DND-41 (cell line): ENCODE data around the gene PURA.

ENCODE experiments used
- ATAC-seq: fragments of 200-7000 bp; cut with Tn5 transposase; 3 replicates; pipeline ENCODE4 v1.9.1; 2021; ENCODE audit warnings: low read depth; ENCODE audit not compliant: insufficient read depth
- DNase-seq: peaks from one replicate; pipeline ENCODE4 v3.0.0-alpha.2; 2020
- H2AFZ ChIP-seq: 2 replicates; pipeline ENCODE4 v1.6.0; 2012; ENCODE audit warnings: low read depth, low read length
- H3K27ac ChIP-seq: 2 replicates; pipeline ENCODE4 v1.5.1; 2012; ENCODE audit warnings: low read length, inconsistent platforms
- H3K27me3 ChIP-seq: fragments of 200-600 bp; sonication (generic); 2 replicates; pipeline ENCODE4 v1.6.0; 2012; ENCODE audit warnings: low read length, mild to moderate bottlenecking, inconsistent platforms; ENCODE audit not compliant: insufficient read depth, poor library complexity
- H3K36me3 ChIP-seq: 2 replicates; pipeline ENCODE4 v1.5.1; 2012; ENCODE audit warnings: low read length, inconsistent platforms; ENCODE audit not compliant: insufficient read depth
- H3K4me1 ChIP-seq: 2 replicates; pipeline ENCODE4 v1.5.1; 2012; ENCODE audit warnings: mild to moderate bottlenecking, low read length; ENCODE audit not compliant: insufficient read depth
- H3K4me2 ChIP-seq: 2 replicates; pipeline ENCODE4 v1.6.0; 2012; ENCODE audit warnings: mild to moderate bottlenecking, moderate library complexity, low read length, inconsistent platforms; ENCODE audit not compliant: insufficient read depth
- H3K4me3 ChIP-seq, 2 experiments: fragments of 200-600 bp in 1 of 2; shearing (Covaris generic) in 1 of 2; 2 replicates each; pipeline ENCODE4 v1.5.1; 2012 to 2016; ENCODE audit warnings: inconsistent platforms in 2 of 2, low read length in 2 of 2, mild to moderate bottlenecking in 2 of 2, low read depth in 1 of 2, moderate library complexity in 1 of 2
- H3K79me2 ChIP-seq: 2 replicates; pipeline ENCODE4 v1.6.0; 2012; ENCODE audit warnings: low read length, inconsistent platforms; ENCODE audit not compliant: insufficient read depth
- H3K9ac ChIP-seq: 2 replicates; pipeline ENCODE4 v1.6.0; 2012; ENCODE audit warnings: low read depth, mild to moderate bottlenecking, inconsistent platforms, low read length, moderate library complexity
- H3K9me3 ChIP-seq: 2 replicates; pipeline ENCODE4 v1.5.1; 2012; ENCODE audit warnings: low read length, moderate library complexity, mild to moderate bottlenecking, inconsistent platforms; ENCODE audit not compliant: insufficient read depth, severe bottlenecking
- H4K20me1 ChIP-seq: 2 replicates; pipeline ENCODE4 v1.6.0; 2012; ENCODE audit warnings: low read length; ENCODE audit not compliant: insufficient read depth
- EZH2 ChIP-seq: IDR thresholded peaks from 3 replicates; pipeline ENCODE4 v1.6.1; 2012; ENCODE audit warnings: borderline replicate concordance, low read depth, mild to moderate bottlenecking, moderate library complexity, low read length, inconsistent platforms; ENCODE audit not compliant: severe bottlenecking
- TF ChIP-seq, protein P1 (sequence below): IDR thresholded peaks from 2 replicates; pipeline ENCODE4 v1.5.1; 2012; ENCODE audit warnings: borderline replicate concordance, low read length, moderate library complexity, mild to moderate bottlenecking; ENCODE audit not compliant: poor library complexity, severe bottlenecking; ENCODE audit errors: extremely low read depth

Gene PURA

DNA sequence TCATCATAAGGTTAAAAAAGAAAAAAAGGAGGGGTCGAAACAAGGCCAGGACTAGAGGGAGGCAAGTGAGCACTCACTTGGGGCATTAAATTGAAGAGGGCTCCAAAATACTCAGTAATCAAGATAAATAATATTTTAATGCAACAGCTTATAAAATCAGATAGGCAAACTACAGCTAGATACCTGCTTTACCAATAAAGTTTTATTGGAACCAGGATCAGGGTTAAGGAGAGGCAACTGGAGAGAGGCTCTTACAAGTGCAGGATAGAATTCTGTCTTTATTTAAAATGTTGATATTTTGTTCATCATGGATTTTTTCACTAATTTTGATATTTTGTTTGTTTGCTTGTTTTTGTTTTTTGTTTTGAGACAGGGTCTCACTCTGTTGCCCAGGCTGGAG, 30.3 kb upstream of the PURA start:
- Histone ChIP-seq H2AFZ (no peak overlapping the region), H3K4me1 (no peaks in the 10 kb centered on the region), H3K27ac (no peak overlapping the region), H3K79me2 (no peaks in the 10 kb centered on the region), H3K4me2 (no peak overlapping the region), H3K9ac (no peak overlapping the region), H4K20me1 (no peaks in the 10 kb centered on the region), H3K36me3 (no peaks in the 10 kb centered on the region), H3K4me3 (no peak overlapping the region), H3K9me3 (no peaks in the 10 kb centered on the region), H3K27me3 (peaks cover 33% of the 10 kb centered on the region)
- TF ChIP-seq EZH2, result no peak
- TF ChIP-seq, protein P1, sequence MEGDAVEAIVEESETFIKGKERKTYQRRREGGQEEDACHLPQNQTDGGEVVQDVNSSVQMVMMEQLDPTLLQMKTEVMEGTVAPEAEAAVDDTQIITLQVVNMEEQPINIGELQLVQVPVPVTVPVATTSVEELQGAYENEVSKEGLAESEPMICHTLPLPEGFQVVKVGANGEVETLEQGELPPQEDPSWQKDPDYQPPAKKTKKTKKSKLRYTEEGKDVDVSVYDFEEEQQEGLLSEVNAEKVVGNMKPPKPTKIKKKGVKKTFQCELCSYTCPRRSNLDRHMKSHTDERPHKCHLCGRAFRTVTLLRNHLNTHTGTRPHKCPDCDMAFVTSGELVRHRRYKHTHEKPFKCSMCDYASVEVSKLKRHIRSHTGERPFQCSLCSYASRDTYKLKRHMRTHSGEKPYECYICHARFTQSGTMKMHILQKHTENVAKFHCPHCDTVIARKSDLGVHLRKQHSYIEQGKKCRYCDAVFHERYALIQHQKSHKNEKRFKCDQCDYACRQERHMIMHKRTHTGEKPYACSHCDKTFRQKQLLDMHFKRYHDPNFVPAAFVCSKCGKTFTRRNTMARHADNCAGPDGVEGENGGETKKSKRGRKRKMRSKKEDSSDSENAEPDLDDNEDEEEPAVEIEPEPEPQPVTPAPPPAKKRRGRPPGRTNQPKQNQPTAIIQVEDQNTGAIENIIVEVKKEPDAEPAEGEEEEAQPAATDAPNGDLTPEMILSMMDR, result no peak
- ATAC-seq, result no peak
- DNase-seq, result no peak

DNA sequence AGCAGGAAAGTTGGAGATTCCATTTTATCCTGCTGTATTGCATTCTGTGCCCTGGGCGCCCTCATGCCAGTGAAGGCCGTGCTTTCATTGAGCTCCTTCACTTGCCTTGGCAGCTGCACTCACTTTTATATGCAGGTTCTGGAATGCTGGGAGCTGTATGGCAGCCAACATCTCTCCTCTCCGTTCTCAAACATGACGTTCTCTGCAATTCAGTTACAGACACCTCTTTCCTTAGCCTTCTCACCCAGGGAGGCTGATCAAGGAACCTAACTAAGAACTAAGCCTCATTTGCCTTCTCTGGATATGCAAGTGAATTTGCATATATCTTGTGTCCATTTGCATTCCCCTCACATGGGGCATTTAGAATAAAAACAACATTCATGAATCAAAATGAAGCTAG, 29.4 kb upstream of the PURA start:
- no peaks in the 10 kb centered on the region for H3K79me2 ChIP-seq
- no peak overlapping the region for H2AFZ ChIP-seq
- H3K36me3 ChIP-seq, result no peaks in the 10 kb centered on the region
- H3K9ac ChIP-seq, result no peak overlapping the region
- no peaks in the 10 kb centered on the region for H4K20me1 ChIP-seq
- H3K27me3 ChIP-seq, result peaks cover 30% of the 10 kb centered on the region
- no peak overlapping the region for H3K27ac ChIP-seq
- H3K4me2 ChIP-seq, result no peak overlapping the region
- no peaks in the 10 kb centered on the region for H3K4me1 ChIP-seq
- H3K4me3 ChIP-seq, result no peak overlapping the region
- ATAC-seq, result no peak
- DNase-seq, result no peak
- H3K9me3 ChIP-seq, result no peaks in the 10 kb centered on the region
- no peak for TF ChIP-seq EZH2
- TF ChIP-seq, protein P1, result no peak

DNA sequence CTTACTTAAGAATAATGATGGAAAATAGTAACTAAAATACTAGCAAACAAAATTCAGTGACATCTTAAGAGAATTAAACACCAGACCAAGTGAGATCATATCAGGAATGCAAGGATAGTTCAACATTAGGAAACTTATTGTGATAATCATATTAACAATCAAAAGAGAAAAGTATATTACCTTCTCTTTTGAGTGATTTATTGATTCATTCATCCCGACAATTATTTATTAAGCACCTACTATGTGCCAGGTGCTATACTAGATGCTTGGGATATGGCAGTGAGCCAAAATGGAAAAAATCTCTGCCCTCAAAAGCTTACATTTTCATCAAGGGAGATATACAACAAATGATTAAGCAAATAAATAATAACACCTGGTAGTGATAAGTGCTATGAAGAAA, 23.7 kb upstream of the PURA start:
- no peak for DNase-seq
- H3K9me3 ChIP-seq, result peaks cover 6% of the 10 kb centered on the region
- no peak for TF ChIP-seq EZH2
- TF ChIP-seq, protein P1, result no peak
- H3K27ac ChIP-seq, result no peak overlapping the region
- no peaks in the 10 kb centered on the region for H3K4me1 ChIP-seq
- H3K4me2 ChIP-seq, result no peak overlapping the region
- no peaks in the 10 kb centered on the region for H3K79me2 ChIP-seq
- H2AFZ ChIP-seq, result no peak overlapping the region
- no peaks in the 10 kb centered on the region for H4K20me1 ChIP-seq
- H3K9ac ChIP-seq, result no peak overlapping the region
- peaks cover 8% of the 10 kb centered on the region for H3K27me3 ChIP-seq
- no peak overlapping the region for H3K4me3 ChIP-seq
- ATAC-seq, result no peak
- H3K36me3 ChIP-seq, result no peaks in the 10 kb centered on the region

DNA sequence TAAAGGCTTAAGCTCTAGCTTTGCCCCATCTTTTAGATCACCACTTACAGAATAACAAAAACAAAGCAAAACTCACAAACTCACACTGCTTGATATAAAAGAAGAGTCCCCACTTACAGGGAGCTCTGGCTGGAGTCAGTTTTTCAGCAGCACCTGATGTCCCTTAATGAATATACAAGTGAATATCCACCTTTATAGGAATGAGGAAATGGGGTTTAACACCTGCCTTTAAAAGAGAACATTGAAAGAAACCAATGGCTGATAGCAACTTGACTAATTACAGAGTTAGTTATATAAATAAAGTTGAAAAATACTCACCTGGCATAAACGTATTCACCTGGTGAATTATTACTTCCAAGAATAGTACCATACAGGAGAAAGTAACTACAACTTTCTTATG, 20.7 kb upstream of the PURA start:
- ATAC-seq (no peak), DNase-seq (no peak)
- Histone ChIP-seq H3K36me3 (no peaks in the 10 kb centered on the region), H3K9me3 (peaks cover 6% of the 10 kb centered on the region), H3K4me3 (no peak overlapping the region), H2AFZ (no peak overlapping the region), H3K27me3 (peaks cover 5% of the 10 kb centered on the region), H3K4me1 (no peaks in the 10 kb centered on the region), H3K4me2 (no peak overlapping the region), H3K27ac (no peak overlapping the region), H3K9ac (no peak overlapping the region), H4K20me1 (no peaks in the 10 kb centered on the region), H3K79me2 (no peaks in the 10 kb centered on the region)
- TF ChIP-seq EZH2, result no peak
- TF ChIP-seq, protein P1, result no peak
